WTC11 (cell line): Measurements from ENCODE around the gene TMEM86B. TPM values are rescaled to one million over a fixed set of nuclear protein-coding genes. Genes with fewer than 3 reads are reported as not detected.
A peak's percentile ranks its signal among the peaks of the same experiment; 100 is the strongest.

Experiments
- ATAC-seq: fragments of 200-7000 bp; cut with Tn5 transposase; 2 replicates; pipeline ENCODE4 v1.10.0; 2021; ENCODE audit warnings: mild to moderate bottlenecking, moderate library complexity
- CTCF ChIA-PET: fragments of 300-600 bp; sonication (Branson Sonifier 250); formaldehyde crosslinking; loops from one replicate; lab custom pipeline; 2021; ENCODE audit warnings: antibody characterized with exemption; lab: Charles Lee
- POLR2A ChIA-PET: fragments of 350-600 bp; sonication (Branson Sonifier 250); formaldehyde crosslinking; loops from one replicate; lab custom pipeline; 2021; ENCODE audit warnings: antibody characterized with exemption; lab: Charles Lee
- DNase-seq: peaks from one replicate; pipeline ENCODE4 v3.0.0; 2021; ENCODE audit warnings: low spot score
- H3K27ac Mint-ChIP-seq: 2 replicates; pipeline ENCODE4 v1.8.0; 2021; ENCODE audit warnings: mixed read lengths
- H3K27me3 Mint-ChIP-seq: 2 replicates; pipeline ENCODE4 v1.8.0; 2021; ENCODE audit warnings: low read depth, mild to moderate bottlenecking, moderate library complexity, mixed read lengths
- H3K36me3 Mint-ChIP-seq: 2 replicates; pipeline ENCODE4 v1.8.0; 2021; ENCODE audit warnings: mixed read lengths
- H3K4me1 Mint-ChIP-seq: 2 replicates; pipeline ENCODE4 v1.8.0; 2022; ENCODE audit warnings: mixed read lengths
- H3K4me3 Mint-ChIP-seq: 2 replicates; pipeline ENCODE4 v1.8.0; 2021; ENCODE audit warnings: mild to moderate bottlenecking, moderate library complexity, mixed read lengths
- H3K9me3 Mint-ChIP-seq: 2 replicates; pipeline ENCODE4 v1.8.0; 2021; ENCODE audit warnings: mixed read lengths
- ATF1 ChIP-seq: sonication (generic); formaldehyde crosslinking; IDR thresholded peaks from 2 replicates; pipeline ENCODE4 v1.8.1; 2023; ENCODE audit warnings: mild to moderate bottlenecking, moderate library complexity, missing genetic modification reagents
- EMX1 ChIP-seq: fragments of 250-450 bp; sonication (Bioruptor Pico); IDR thresholded peaks from 2 replicates; pipeline ENCODE4 v1.8.0; 2021; ENCODE audit warnings: mild to moderate bottlenecking
- HMGA2 ChIP-seq: fragments of 250-450 bp; sonication (Bioruptor Pico); IDR thresholded peaks from 2 replicates; pipeline ENCODE4 v1.4.0; 2021; ENCODE audit warnings: mild to moderate bottlenecking, moderate library complexity
- KAT7 ChIP-seq: sonication (generic); formaldehyde crosslinking; IDR thresholded peaks from 2 replicates; pipeline ENCODE4 v1.8.1; 2023; ENCODE audit warnings: missing genetic modification reagents, mild to moderate bottlenecking, borderline replicate concordance
- NFE2L1 ChIP-seq: sonication (generic); formaldehyde crosslinking; IDR thresholded peaks from 2 replicates; pipeline ENCODE4 v1.8.1; 2023; ENCODE audit warnings: missing genetic modification reagents
- NFYB ChIP-seq: sonication (generic); formaldehyde crosslinking; conservative IDR thresholded peaks from 2 replicates; pipeline ENCODE4 v1.8.0; 2022; ENCODE audit warnings: low read depth, missing genetic modification reagents
- NR2C2 ChIP-seq: sonication (generic); formaldehyde crosslinking; IDR thresholded peaks from 2 replicates; pipeline ENCODE4 v1.8.0; 2022; ENCODE audit warnings: mild to moderate bottlenecking, missing genetic modification reagents
- RORB ChIP-seq: fragments of 250-450 bp; sonication (Bioruptor Pico); IDR thresholded peaks from 2 replicates; pipeline ENCODE4 v1.9.0; 2021; ENCODE audit warnings: mild to moderate bottlenecking
- SMAD3 ChIP-seq: sonication (generic); formaldehyde crosslinking; IDR thresholded peaks from 2 replicates; pipeline ENCODE4 v1.8.0; 2022; ENCODE audit warnings: missing genetic modification reagents, mild to moderate bottlenecking, borderline replicate concordance
- TEAD4 ChIP-seq: sonication (generic); formaldehyde crosslinking; IDR thresholded peaks from 2 replicates; pipeline ENCODE4 v1.8.0; 2022; ENCODE audit warnings: mild to moderate bottlenecking, missing genetic modification reagents
- USF1 ChIP-seq: sonication (generic); formaldehyde crosslinking; IDR thresholded peaks from 2 replicates; pipeline ENCODE4 v1.8.0; 2022; ENCODE audit warnings: mild to moderate bottlenecking, missing genetic modification reagents
- USF2 ChIP-seq: sonication (generic); formaldehyde crosslinking; IDR thresholded peaks from 2 replicates; pipeline ENCODE4 v1.8.1; 2023; ENCODE audit warnings: mild to moderate bottlenecking, missing genetic modification reagents, moderate library complexity
- ZNF121 ChIP-seq: sonication (generic); formaldehyde crosslinking; IDR thresholded peaks from 2 replicates; pipeline ENCODE4 v1.8.0; 2023; ENCODE audit warnings: missing genetic modification reagents
- ZNF138 ChIP-seq: sonication (generic); formaldehyde crosslinking; conservative IDR thresholded peaks from 2 replicates; pipeline ENCODE4 v1.8.1; 2022; ENCODE audit warnings: mild to moderate bottlenecking, moderate library complexity, missing genetic modification reagents
- ZNF232 ChIP-seq: sonication (generic); formaldehyde crosslinking; IDR thresholded peaks from 2 replicates; pipeline ENCODE4 v1.8.0; 2022; ENCODE audit warnings: mild to moderate bottlenecking, missing genetic modification reagents
- ZNF263 ChIP-seq: sonication (generic); formaldehyde crosslinking; IDR thresholded peaks from 2 replicates; pipeline ENCODE4 v1.8.1; 2022; ENCODE audit warnings: low read depth, mild to moderate bottlenecking, moderate library complexity, missing genetic modification reagents
- ZNF317 ChIP-seq: sonication (generic); formaldehyde crosslinking; IDR thresholded peaks from 2 replicates; pipeline ENCODE4 v1.8.1; 2023; ENCODE audit warnings: low read depth, mild to moderate bottlenecking, moderate library complexity, missing genetic modification reagents, borderline replicate concordance
- ZNF416 ChIP-seq: fragments of 250-450 bp; sonication (Bioruptor Pico); IDR thresholded peaks from 2 replicates; pipeline ENCODE4 v1.9.0; 2021; ENCODE audit warnings: mild to moderate bottlenecking, inconsistent platforms
- ZNF423 ChIP-seq: fragments of 250-450 bp; sonication (Bioruptor Pico); IDR thresholded peaks from 2 replicates; pipeline ENCODE4 v2.1.2; 2022; ENCODE audit warnings: mild to moderate bottlenecking, moderate library complexity
- total RNA-seq: library from RNA; stranded (reverse); gene quantifications from 3 replicates; pipeline ENCODE4 v1.2.3, GENCODE V29; 2021
- TF ChIP-seq, protein P1 (sequence below): sonication (generic); formaldehyde crosslinking; IDR thresholded peaks from 2 replicates; pipeline ENCODE4 v1.8.0; 2023; ENCODE audit warnings: missing genetic modification reagents
- TF ChIP-seq, protein P2 (sequence below): fragments of 250-450 bp; sonication (Bioruptor Pico); IDR thresholded peaks from 2 replicates; pipeline ENCODE4 v1.9.0; 2021; ENCODE audit warnings: mild to moderate bottlenecking
- TF ChIP-seq, protein P3 (sequence below): fragments of 200-600 bp; IDR thresholded peaks from 2 replicates; pipeline ENCODE4 v1.8.0; 2022; ENCODE audit warnings: antibody characterized with exemption
- TF ChIP-seq, protein P4 (sequence below): sonication (generic); formaldehyde crosslinking; IDR thresholded peaks from 2 replicates; pipeline ENCODE4 v1.8.1; 2023; ENCODE audit warnings: mild to moderate bottlenecking, missing genetic modification reagents, moderate library complexity
- TF ChIP-seq, protein P5 (sequence below): fragments of 250-450 bp; sonication (Bioruptor Pico); IDR thresholded peaks from 2 replicates; pipeline ENCODE4 v1.9.0; 2021; ENCODE audit warnings: moderate library complexity, mild to moderate bottlenecking, inconsistent platforms, borderline replicate concordance
- TF ChIP-seq, protein P6 (sequence below): sonication (generic); formaldehyde crosslinking; IDR thresholded peaks from 2 replicates; pipeline ENCODE4 v1.8.0; 2022; ENCODE audit warnings: mild to moderate bottlenecking, missing genetic modification reagents

The TMEM86B gene
- total RNA-seq, 1 experiment from 2014 or later, result 4.2 TPM

DNA sequence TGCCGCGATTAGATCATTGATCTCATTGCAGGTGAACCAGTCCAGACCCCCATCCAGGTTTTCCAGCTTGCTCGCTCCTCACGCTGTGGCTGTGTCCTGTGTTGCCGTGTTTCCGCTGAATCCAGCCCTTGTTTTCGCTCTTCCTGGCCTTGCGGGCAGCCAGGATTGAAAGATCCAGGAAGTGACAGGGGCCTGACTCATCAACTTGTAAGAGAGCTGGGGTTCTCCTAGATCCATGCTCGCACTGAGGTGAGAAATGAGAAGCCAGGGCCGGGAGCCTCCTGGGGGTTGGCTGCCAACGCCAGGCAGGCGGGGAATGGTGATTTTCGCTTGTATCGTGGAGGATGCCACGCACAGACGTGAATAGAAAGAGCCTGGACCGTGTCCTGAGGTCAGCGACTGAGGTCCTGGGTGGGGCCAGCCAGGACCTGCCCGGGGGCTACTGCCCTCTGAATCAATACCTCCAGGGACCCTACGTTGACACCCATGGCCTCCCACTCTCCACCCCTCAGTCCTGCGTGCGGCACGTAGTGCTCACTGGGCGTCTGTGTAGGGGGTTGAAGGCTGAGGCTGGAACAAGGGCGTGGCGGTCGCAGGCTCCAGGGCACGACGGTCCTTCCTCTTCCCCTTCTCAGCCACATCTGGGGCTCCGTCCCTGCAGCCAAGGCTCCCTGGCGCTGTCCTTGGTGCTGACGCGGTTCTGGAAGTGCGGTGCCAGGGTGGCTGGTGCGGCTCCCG lies 11.9 kb downstream of the TMEM86B start (continued):
- TF ChIP-seq, protein P1, sequence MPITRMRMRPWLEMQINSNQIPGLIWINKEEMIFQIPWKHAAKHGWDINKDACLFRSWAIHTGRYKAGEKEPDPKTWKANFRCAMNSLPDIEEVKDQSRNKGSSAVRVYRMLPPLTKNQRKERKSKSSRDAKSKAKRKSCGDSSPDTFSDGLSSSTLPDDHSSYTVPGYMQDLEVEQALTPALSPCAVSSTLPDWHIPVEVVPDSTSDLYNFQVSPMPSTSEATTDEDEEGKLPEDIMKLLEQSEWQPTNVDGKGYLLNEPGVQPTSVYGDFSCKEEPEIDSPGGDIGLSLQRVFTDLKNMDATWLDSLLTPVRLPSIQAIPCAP, result peak; percentile 86; the same call in 1 of the 2 replicates
- TF ChIP-seq ZNF416 (CRISPR knock-in tag), result 0 out of 2 replicates have a peak, but pooled peaks have one; percentile 51
- TF ChIP-seq HMGA2 (CRISPR knock-in tag), result no peak
- TF ChIP-seq, protein P2, sequence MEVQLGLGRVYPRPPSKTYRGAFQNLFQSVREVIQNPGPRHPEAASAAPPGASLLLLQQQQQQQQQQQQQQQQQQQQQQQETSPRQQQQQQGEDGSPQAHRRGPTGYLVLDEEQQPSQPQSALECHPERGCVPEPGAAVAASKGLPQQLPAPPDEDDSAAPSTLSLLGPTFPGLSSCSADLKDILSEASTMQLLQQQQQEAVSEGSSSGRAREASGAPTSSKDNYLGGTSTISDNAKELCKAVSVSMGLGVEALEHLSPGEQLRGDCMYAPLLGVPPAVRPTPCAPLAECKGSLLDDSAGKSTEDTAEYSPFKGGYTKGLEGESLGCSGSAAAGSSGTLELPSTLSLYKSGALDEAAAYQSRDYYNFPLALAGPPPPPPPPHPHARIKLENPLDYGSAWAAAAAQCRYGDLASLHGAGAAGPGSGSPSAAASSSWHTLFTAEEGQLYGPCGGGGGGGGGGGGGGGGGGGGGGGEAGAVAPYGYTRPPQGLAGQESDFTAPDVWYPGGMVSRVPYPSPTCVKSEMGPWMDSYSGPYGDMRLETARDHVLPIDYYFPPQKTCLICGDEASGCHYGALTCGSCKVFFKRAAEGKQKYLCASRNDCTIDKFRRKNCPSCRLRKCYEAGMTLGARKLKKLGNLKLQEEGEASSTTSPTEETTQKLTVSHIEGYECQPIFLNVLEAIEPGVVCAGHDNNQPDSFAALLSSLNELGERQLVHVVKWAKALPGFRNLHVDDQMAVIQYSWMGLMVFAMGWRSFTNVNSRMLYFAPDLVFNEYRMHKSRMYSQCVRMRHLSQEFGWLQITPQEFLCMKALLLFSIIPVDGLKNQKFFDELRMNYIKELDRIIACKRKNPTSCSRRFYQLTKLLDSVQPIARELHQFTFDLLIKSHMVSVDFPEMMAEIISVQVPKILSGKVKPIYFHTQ (CRISPR knock-in tag), result no peak
- TF ChIP-seq ZNF423 (CRISPR knock-in tag), result no peak
- no peak for TF ChIP-seq EMX1 (CRISPR knock-in tag)
- peak; percentile 68; the same call in 1 of the 2 replicates for TF ChIP-seq ZNF317 (CRISPR knock-in tag)
- no peak for TF ChIP-seq RORB (CRISPR knock-in tag)
- TF ChIP-seq TEAD4 (CRISPR knock-in tag), result peak; percentile 96
- TF ChIP-seq, protein P3, sequence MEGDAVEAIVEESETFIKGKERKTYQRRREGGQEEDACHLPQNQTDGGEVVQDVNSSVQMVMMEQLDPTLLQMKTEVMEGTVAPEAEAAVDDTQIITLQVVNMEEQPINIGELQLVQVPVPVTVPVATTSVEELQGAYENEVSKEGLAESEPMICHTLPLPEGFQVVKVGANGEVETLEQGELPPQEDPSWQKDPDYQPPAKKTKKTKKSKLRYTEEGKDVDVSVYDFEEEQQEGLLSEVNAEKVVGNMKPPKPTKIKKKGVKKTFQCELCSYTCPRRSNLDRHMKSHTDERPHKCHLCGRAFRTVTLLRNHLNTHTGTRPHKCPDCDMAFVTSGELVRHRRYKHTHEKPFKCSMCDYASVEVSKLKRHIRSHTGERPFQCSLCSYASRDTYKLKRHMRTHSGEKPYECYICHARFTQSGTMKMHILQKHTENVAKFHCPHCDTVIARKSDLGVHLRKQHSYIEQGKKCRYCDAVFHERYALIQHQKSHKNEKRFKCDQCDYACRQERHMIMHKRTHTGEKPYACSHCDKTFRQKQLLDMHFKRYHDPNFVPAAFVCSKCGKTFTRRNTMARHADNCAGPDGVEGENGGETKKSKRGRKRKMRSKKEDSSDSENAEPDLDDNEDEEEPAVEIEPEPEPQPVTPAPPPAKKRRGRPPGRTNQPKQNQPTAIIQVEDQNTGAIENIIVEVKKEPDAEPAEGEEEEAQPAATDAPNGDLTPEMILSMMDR, result no peak
- TF ChIP-seq ZNF121 (CRISPR knock-in tag), result peak; percentile 99
- TF ChIP-seq USF1 (CRISPR knock-in tag), result peak; percentile 86
- TF ChIP-seq ATF1 (CRISPR knock-in tag), result peak; percentile 91
- TF ChIP-seq NFYB (CRISPR knock-in tag), result peak; percentile 52
- TF ChIP-seq, protein P4, sequence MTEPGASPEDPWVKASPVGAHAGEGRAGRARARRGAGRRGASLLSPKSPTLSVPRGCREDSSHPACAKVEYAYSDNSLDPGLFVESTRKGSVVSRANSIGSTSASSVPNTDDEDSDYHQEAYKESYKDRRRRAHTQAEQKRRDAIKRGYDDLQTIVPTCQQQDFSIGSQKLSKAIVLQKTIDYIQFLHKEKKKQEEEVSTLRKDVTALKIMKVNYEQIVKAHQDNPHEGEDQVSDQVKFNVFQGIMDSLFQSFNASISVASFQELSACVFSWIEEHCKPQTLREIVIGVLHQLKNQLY, result peak; percentile 93; the same call in 1 of the 2 replicates
- no peak for TF ChIP-seq ZNF138 (CRISPR knock-in tag)
- peak; percentile 61 for TF ChIP-seq NR2C2 (CRISPR knock-in tag)
- peak; percentile 97 for TF ChIP-seq NFE2L1
- no peak for TF ChIP-seq KAT7 (CRISPR knock-in tag)

GRCh38 chr19:55213547-55213946 lies 15.0 kb downstream of the TMEM86B start:
- ChIA-PET CTCF (no interaction called here), POLR2A (no interaction called here)
- TF ChIP-seq USF2 (CRISPR knock-in tag) (no peak), ZNF138 (CRISPR knock-in tag) (no peak), TEAD4 (CRISPR knock-in tag) (no peak), NFE2L1 (no peak), ZNF263 (no peak), ZNF232 (CRISPR knock-in tag) (no peak), SMAD3 (CRISPR knock-in tag) (no peak)
- TF ChIP-seq, protein P5, sequence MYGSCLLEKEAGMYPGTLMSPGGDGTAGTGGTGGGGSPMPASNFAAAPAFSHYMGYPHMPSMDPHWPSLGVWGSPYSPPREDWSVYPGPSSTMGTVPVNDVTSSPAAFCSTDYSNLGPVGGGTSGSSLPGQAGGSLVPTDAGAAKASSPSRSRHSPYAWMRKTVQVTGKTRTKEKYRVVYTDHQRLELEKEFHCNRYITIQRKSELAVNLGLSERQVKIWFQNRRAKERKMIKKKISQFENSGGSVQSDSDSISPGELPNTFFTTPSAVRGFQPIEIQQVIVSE (CRISPR knock-in tag), result no peak
- TF ChIP-seq, protein P6, sequence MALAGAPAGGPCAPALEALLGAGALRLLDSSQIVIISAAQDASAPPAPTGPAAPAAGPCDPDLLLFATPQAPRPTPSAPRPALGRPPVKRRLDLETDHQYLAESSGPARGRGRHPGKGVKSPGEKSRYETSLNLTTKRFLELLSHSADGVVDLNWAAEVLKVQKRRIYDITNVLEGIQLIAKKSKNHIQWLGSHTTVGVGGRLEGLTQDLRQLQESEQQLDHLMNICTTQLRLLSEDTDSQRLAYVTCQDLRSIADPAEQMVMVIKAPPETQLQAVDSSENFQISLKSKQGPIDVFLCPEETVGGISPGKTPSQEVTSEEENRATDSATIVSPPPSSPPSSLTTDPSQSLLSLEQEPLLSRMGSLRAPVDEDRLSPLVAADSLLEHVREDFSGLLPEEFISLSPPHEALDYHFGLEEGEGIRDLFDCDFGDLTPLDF, result no peak
- TF ChIP-seq, protein P3, result no peak
- Mint-ChIP-seq H3K36me3 (peaks cover 9% of the 10 kb centered on the region), H3K27ac (no peak overlapping the region), H3K27me3 (peaks cover 49% of the 10 kb centered on the region), H3K9me3 (peaks cover 45% of the 10 kb centered on the region), H3K4me1 (peaks cover 4% of the 10 kb centered on the region), H3K4me3 (no peak overlapping the region)
- no peak for ATAC-seq
- no peak for DNase-seq
